Smooth muscle cell of the brain vasculature (primary cell): ENCODE measurements around the gene NCKAP5.

Experiments
- DNase-seq: peaks from one replicate; pipeline ENCODE4 v3.0.0-alpha.2; 2012; ENCODE audit warnings: low read depth, low spot score

The NCKAP5 gene

DNA sequence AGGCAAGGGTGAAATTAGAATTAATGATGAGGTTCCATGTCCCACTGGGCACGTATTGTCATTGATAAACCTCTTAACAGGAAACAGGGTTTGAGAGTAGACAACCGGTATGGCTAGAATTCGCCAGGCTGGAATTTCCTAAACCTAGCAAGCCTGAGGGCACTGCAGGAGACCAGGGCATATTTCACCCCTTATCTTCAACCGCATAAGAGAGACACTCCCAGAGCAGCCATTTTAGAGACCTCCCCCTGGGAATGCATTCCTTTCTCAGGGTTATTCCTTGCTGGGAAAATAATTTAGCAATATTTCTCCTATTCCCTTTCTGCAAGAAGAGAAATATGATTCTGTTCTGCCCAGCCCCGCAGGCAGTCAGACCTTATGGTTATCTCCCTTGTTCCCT lies 563.6 kb downstream of the NCKAP5 start:
- DNase-seq: no peak

DNA sequence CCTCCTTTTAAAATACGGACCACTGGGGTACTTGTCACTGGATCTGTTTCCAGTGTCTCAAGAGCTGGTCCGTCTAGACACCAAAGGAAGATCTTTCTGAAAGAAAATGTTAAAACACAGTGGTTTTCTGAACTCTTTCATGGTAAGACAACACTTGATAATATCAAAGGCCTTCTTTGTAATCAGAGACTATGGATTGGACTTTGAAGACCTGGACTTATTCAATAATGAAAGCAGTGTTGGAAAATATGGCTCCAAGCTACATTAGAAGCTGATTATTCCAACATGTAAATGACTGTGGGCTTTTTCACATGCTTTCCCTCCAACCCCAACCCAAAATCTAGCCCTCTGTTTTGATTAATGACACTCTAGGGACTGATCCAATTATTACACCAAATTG lies 568.8 kb downstream of the NCKAP5 start:
- no peak for DNase-seq

DNA sequence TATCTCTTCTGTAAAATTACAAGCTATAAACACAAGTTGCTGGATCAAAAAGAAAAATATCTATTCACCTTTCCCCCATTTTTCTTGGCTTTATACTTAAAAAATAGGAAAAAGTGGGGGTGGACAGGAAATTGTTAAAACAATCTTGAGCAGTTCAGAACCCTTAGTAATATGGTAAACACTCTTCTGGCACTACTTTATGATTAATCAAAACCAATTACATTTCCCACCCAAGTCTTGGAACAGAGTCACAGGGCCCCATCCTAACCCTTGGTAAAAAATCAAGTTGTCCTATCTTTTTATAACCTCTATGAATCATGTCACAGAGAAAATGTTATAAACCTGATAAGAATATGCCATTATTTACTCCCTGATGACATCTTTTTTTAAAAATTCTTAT lies 570.0 kb downstream of the NCKAP5 start:
- no peak for DNase-seq

DNA sequence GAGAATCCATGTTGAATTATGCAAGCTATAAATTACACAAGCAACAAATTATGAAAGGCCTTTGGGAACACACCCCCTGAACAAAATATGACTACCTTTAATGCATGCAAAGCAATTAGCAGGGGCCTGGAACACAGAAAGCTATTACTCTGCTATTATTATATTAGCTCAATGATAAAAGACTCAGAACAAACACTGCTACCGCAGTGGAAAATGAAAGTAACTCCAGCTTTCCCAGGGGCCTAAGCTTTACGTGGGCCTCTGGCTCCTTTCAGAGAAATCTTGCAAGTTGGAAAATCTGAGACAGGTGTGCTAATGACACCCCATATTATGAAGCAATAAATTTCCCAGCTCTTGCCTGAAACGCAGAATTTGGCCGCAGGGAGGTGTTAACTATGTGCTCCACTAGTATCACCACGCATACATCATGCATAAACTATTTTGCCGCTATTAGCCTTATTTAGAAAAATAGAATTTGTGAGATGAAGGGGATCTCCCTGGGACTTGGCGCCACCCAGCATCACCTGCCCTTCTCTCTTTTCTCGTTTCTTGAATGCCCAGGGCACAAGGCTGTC lies 576.7 kb downstream of the NCKAP5 start:
- DNase-seq: no peak

DNA sequence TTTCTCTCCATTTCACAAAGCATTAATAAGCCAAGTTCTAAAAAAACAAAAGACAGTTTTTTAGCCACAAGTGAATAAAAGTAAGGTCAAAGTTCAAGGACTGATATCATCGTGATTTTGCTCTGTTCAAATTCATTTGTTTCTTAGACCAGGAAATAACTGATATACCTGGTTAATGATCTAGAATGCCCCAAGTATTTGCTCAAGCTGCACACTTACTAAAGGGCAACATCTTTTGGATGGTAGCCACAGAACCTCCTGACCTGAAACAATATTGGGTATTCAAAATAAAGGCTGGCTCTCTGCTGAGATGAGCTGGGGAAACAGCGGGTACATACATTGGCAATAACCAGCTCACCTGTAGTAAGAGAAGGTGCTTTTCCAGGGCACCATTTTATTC lies 583.5 kb downstream of the NCKAP5 start:
- DNase-seq: no peak

DNA sequence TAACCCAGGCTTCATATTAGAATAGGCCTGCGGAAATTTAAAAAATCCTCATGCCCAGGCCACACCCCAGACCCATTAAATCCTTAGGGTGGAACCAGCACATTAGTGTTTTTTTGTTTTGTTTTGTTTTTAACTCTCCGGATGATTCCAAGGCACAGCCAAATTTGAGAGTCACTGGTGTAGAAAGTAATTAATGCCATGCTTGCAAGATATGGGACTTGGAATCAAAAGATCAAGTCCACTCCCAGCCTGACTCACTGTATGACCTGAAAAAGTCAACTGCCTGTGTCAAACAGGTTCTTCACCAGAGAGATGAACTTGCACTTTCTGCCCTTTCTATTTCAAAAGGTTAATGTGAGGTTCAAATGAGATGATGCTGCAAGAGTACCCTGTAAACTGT lies 588.0 kb downstream of the NCKAP5 start:
- DNase-seq: no peak

DNA sequence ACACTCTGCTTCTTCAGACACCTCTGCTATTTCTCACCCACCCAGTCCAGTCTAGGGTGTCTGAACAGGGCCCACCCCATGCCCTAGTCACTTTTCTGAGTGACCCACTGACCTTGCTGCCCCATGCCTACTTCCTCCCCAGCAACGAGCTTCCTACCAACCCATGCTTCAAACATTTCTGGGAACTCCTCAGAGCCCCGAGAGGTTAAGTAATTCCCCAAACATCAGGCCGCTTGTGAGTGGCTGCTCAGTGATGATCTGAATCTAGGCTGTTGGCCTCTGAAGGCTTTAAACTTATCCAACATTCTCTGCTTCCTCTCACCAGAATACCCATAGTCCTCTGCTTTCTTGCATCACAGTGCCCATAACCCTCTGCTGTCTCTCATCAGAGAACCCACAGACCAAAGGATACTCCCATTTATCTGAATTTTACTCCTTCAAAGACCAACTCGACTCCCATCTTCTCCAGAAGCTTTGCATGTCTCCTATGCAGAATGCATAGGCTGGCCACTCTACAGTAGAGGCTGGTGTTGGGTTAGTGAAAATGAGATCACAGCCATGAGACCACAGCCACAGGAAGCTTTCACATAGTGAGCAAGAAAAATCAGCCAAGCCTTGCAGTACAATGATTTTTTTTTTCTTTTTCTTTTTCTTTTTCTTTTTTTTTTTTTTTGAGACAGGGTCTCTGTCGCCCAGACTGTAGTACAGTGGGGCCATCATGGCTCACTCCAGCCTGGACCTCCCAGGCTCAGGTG lies 588.7 kb downstream of the NCKAP5 start:
- no peak for DNase-seq

DNA sequence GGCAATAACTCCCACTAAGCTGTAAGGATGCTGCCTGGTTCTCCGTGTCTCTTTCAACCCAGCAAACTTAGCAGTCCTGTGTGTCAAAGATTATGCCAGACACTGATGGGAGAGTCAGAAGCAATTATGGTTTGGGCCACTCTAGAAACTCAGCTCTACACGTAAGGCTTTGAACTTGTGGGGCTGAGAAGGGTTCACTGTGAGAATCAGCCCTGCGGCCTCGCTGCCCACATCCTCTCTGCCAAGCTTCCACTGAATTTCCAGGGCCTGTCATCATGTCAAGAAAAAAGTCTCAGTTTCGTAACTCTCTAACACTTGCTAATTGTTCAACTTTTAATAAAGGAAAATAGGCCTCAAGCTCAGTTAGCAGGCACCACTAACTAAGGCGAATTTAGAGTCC lies 589.4 kb downstream of the NCKAP5 start:
- DNase-seq: no peak

DNA sequence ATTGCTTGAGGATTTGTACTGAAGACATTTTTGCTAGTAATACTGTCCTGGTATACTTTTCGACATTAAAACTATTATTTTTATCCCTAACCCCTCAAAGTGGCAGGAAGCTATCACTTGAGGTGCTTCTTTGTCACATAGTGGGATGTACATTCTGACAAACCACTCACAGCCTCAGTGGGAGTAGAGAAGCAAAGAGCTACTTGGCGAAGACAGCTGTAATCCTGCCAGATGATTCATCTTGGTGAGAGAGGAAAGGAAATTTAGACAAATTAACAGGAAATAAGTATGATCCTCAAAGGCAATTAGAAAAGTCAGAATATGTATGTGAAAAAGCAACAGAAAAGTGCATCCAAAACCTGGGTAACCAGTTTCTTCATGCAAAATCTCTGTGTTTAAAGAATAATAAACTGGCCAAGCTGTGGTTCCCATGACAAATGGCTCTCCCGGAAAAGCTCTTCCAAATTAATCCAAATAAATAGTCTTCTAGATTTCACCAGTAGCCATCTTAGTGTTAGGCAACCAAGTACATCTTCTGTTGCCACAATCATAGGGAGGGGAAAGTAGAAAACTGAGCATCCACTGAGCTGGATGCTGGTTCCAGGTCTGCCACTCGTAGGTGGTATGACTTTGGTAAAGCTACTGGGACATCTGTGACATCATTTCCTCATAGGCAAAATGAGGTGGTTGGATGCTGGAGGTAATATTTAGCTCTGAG lies 590.3 kb downstream of the NCKAP5 start:
- DNase-seq: no peak

DNA sequence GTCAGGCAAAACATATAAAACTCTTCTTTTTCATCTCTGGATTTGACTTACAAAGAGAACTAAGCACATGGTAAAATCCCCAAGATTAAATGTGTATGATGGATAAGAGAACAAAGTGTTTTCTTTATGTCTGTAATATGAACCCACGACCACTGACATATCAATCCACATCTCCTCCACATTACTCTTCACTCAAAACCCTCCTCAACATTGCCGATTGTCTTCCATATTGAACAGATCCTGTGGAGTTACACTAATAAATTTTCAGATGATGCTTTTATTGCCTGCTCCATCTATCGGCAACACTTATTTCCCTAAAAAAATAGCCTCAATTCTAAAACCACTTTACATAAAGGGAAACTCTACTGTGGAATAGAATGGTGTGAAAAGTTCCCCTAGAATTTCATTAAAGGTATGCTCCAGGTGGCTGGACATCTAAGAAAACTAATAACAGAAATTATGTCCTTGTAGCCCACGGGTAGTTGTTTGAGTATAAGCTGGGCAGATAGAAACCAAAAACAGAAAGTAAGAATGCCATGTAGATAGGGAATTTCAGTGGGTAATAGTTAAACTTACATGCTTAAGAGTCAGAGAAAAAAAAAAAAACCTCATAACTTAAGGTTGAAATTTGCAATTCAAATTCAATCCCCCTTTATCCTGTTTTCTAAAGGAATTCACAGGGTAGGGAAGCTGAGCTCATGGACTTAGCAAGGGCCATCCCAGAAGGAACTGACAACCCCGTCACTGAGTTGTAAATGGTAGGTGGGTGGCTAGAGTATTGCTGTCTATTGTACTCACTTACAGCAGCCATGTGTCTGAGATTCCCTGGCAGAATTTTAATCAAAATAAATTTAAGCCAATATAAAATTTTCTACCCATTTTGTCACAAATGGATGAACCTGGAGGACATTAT lies 592.8 kb downstream of the NCKAP5 start:
- no peak for DNase-seq

DNA sequence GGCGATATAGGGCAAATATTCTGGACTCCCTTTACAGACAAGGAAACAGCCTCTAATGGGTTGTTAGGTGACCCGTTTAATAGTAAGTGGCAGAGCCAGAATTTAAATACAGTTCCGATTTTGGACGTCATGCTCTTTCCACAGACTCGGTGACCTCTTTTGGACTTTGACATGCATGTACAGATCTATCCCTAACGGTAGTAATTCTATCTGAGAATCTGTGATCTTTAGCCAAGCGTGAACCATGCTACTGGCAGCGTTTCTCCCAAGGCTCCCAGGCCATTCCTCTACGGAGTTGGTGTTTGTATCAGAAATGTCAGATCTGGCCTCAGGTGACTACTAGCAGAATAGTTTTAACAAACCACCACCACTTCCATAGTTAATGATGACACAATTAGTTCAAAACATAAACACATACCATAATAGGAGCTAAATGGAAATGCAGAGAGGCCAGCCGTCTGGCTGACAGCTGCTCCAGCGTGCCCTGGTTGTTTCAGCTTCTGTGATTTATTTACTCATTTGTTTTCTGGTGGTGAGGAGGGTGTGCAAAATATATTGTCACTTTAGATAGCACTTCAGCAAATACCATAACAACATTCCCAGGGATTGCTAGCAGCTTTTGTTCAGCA lies 593.7 kb downstream of the NCKAP5 start:
- DNase-seq: no peak

DNA sequence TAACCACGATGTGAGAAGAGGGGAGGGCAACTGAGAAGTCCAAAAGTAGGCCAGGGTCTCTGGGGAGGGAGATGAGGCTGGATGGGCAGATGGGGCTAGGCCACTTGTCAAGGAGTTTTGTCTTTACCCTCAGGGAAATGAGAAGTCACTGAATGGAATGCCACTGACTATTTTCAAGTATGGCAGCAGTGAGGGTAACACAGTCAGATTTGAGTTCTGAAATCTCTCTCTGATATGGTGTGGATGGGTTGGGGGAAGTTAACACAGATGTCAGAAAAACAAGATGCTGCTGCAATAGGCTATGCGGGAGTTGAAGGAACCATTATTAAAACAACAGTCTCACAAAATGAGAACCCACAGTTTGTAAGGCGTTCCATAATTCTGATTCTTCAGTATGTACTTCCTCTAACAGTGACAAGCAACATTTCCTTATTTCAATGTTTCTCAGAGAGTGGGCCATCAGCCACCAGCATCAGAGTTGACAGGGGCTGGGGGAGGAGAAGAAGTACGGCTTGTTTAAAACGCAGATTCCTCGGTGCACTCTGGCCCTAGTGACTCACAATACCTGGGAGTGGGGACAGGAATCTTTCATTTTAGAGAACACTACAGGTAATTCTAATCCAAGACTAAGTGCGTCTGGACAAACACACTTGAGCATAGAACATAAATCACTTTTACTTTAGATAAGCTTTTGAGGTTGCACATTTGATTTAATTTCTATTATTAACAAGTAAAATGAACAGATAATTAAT lies 596.8 kb downstream of the NCKAP5 start:
- DNase-seq: no peak

DNA sequence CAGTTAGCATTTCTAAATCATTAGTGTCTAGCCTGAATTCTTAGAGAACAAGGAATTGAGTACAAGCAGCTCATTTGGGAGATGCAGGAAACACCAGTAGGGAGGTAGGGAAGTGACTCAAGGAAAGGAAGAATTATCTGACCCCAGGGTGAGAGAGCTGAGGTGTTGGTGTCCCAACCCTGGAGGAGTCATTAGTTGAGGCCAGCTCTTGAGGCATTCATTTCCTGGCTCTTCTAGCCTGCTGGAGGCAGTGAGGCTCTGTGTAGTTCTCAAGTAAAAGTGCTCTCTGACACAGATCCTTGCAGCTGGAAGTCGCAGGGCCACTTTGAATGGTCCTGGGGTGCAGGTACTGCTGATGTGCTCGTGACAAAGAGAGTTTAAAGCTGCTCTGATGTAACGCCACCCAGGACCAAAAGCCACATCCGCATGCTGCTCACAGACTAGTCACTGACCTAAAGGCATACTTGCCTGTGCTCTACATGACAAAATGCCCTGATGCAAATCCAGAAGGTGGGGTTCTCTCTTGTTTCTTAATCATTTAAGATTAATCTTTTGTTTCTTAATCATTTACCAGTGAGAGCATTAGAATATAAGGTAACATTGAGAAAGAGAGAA lies 598.8 kb downstream of the NCKAP5 start:
- DNase-seq: no peak

DNA sequence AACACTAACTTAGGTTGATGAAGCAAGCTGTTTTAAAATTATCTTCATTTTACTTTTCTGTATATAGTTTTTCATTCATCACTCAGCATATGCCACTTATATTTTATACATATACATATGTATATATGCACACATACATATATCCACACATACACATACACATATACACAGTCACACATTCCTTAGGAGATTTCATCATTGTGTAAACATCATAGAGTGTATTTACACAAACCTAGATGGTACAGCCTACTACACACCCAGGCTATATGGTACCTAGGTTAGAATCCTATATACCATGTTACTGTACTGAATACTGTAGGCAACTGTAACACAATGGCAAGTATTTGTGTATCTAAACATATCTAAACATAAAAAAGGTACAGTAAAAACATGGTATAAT lies 602.8 kb downstream of the NCKAP5 start:
- DNase-seq: no peak

DNA sequence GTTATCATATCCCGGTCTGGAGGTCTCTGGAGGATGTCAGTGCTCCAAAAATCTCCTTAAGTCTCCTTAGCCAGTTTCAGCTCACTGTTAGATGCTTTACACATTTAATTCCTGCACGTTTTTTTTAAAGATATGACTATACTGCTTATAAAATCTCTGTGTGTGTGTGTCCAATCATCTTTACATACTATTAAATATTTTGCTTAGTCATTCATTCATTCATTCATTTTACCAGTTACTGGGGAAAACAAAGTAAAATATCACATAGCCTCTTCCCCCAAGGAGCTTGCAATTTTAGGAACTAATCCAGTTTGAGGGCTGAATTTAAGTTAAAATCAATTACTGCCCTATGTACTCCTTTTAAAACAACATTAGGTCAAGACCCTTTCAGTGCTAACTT lies 605.1 kb downstream of the NCKAP5 start:
- DNase-seq: no peak

DNA sequence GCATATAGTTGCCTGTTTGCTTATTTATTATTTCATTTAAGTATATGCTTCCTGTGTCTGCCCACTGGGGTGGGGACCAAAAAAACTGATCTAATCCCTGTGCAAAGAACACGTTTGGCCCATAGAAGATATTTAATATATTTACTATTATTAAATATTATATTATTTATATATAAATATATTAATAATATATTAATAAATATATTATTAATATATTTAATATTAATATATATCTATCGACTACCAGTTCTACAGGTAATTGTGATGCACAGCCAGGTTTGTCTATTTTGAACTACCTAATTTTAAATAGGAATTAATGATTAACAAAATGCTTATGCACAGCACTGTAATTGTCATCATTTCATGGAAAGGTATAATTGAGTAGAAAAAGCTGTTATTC lies 609.4 kb downstream of the NCKAP5 start:
- no peak for DNase-seq

DNA sequence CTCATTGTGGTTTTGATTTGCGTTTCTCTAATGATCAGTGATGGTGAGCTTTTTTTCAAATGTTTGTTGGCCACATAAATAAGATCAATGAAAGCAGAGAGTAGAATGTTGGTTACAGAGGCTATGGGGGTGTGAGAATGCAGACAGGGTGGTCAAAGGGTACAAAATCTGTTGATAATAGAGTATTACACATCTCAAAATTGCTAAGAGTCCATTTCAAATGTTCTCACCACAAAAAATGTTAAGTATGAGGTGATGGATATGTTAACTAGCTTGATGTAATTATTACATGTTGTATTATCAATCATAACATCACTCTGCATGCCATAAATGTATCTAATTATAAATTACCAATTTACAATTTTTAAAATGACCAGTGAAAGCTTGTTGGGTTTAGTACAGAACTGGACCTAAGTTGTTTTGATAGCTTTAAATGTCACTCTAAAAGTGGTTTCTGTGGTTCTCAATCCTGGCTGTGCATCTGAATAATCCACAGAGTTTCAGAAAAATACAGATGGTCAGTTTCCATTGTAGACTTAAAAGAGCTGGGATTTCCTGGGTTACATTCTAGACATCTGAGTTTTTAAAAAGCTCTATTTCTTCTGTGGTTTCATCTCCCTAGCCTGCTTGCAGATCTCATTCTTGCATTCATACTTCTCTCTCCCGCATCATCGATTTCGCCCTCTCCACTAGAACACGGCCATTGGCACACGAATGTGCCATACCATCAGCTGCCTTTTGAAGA lies 612.2 kb downstream of the NCKAP5 start:
- DNase-seq: no peak

DNA sequence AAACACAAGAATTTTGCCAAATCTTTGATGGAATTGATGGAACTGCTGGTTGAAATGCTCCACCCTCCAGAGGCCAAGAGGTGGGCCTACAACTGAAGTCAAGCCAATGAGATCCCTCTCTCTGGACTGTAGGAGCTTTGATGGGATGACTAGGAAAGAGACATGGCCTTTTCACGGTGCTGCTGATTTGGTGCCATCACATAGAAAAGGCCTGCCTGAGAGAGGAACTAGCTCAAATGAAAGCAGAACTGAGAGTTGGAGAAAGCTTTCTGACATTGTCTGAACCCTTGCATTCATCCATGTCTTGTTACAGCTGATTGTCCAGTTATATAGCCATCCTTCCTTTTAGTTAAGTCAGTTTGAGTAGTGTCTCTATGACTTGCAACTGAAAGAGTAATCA lies 614.5 kb downstream of the NCKAP5 start:
- DNase-seq: no peak

DNA sequence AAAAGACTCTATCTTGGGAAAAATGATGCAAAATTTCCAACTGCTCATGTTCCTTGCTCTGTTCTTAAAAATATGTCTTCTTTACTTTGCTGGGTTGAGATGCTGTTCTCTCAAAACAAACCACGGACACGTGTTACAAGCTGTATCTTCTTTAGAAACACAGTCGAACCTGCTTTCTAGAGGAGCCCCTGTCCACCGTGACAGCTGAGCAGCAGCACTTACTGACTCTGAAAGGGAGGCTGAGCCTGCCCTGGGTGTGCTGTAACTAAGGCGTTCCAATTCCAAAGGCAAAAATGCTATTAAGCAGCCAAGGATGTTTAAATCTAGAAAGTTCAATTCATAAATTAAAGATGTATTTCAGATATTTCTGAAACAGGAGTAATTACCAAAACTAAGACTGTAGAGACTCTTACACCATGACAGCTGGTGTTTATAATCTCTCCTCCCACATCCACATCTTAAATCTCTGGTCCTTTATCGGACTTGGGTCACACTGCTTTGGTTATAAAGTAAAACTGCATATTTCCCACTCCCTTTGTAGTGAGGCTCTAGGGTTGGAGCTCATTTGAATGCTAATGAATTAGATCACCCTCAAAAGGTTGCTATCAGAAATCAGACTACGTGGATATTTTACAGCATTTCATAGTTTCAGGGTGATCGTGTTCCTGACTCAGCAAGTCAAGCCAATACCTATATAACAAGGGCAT lies 617.1 kb downstream of the NCKAP5 start:
- no peak for DNase-seq
